Activated naive CD4-positive, alpha-beta T cell treated with anti-CD3 and anti-CD28 coated beads for 36 hours (primary cell): ENCODE results near the gene ADGRL3. TPM values are rescaled to one million over a fixed set of nuclear protein-coding genes. Genes with fewer than 3 reads are reported as not detected.
"Not testable (repeated sequence)": the region's sequence is repeated elsewhere in the genome, so short reads cannot be mapped to it uniquely, and the experiment has no call there.

Experiments used
- CTCF ChIA-PET: fragments of 350-600 bp; sonication (Branson Sonifier 250); formaldehyde crosslinking; loops from one replicate; lab custom pipeline; 2021; ENCODE audit warnings: antibody characterized with exemption; lab: Charles Lee
- DNase-seq: peaks from one replicate; pipeline ENCODE4 v3.0.0-alpha.2; 2020
- H3K27ac Mint-ChIP-seq: one replicate; pipeline ENCODE4 v1.8.0; 2021; ENCODE audit warnings: mild to moderate bottlenecking, mixed read lengths
- H3K27me3 Mint-ChIP-seq: one replicate; pipeline ENCODE4 v1.8.0; 2021; ENCODE audit warnings: low read depth, mixed read lengths
- H3K36me3 Mint-ChIP-seq: one replicate; pipeline ENCODE4 v1.8.0; 2021; ENCODE audit warnings: low read depth, mixed read lengths
- H3K4me1 Mint-ChIP-seq: one replicate; pipeline ENCODE4 v1.8.0; 2021; ENCODE audit warnings: low read depth, mixed read lengths
- H3K4me3 Mint-ChIP-seq: one replicate; pipeline ENCODE4 v1.8.0; 2021; ENCODE audit warnings: mild to moderate bottlenecking, moderate library complexity, mixed read lengths
- H3K9me3 Mint-ChIP-seq: one replicate; pipeline ENCODE4 v1.8.0; 2021; ENCODE audit warnings: mixed read lengths
- intact Hi-C: fragments of 100-400 bp; cut with micrococcal nuclease; formaldehyde crosslinking; loops from one replicate; pipeline ENCODE4 v1.15.1; 2023
- total RNA-seq, 2 experiments: library from RNA; stranded (reverse); gene quantifications; one replicate each; pipeline ENCODE4 v1.2.3, GENCODE V29; 2021

Gene ADGRL3
- total RNA-seq, 2 experiments from 2014 or later = not detected

- no peak for DNase-seq
- Mint-ChIP-seq H3K27ac (no peak overlapping the region), H3K36me3 (no peaks in the 10 kb centered on the region), H3K4me1 (no peaks in the 10 kb centered on the region), H3K9me3 (peaks cover 7% of the 10 kb centered on the region), H3K4me3 (no peak overlapping the region), H3K27me3 (no peaks in the 10 kb centered on the region)
- CTCF ChIA-PET = no interaction called here
- intact Hi-C loops = no loop called here
These were observed 616.9 kb downstream of the ADGRL3 start for GRCh38 chr4:61817071-61817470.

DNA sequence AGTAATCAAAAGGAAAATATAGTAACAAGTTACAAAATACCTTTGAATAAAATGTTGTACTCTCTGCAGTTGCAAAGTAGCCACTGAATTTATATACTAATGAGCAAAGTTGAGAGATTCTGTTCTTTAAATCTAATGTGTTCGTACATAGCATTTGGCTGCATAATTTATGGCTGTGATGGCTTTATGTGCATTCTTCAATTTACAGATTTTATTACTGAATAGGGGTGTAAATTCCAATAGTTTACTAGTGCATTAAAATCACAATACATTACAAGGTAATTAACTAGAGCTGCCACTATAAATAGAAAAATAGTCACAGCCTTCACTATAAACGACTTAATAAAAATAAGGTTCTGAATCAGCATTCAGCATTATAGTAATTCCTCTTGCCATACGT lies 620.0 kb downstream of the ADGRL3 start:
- no peak for DNase-seq
- Mint-ChIP-seq H3K4me3 (no peak overlapping the region), H3K27me3 (no peaks in the 10 kb centered on the region), H3K27ac (no peak overlapping the region), H3K36me3 (no peaks in the 10 kb centered on the region), H3K4me1 (no peaks in the 10 kb centered on the region), H3K9me3 (peaks cover 8% of the 10 kb centered on the region)
- intact Hi-C loops = no loop called here
- CTCF ChIA-PET = no interaction called here

GRCh38 chr4:61824454-61824853 lies 624.3 kb downstream of the ADGRL3 start:
- Mint-ChIP-seq H3K4me1 (no peaks in the 10 kb centered on the region), H3K9me3 (peaks cover 3% of the 10 kb centered on the region), H3K27ac (no peak overlapping the region), H3K27me3 (no peaks in the 10 kb centered on the region), H3K4me3 (no peak overlapping the region), H3K36me3 (no peaks in the 10 kb centered on the region)
- DNase-seq = no peak
- intact Hi-C loops = no loop called here
- CTCF ChIA-PET = no interaction called here

GRCh38 chr4:61827907-61828391 lies 627.8 kb downstream of the ADGRL3 start:
- H3K27me3 Mint-ChIP-seq = no peaks in the 10 kb centered on the region
- no peak overlapping the region for H3K27ac Mint-ChIP-seq
- H3K36me3 Mint-ChIP-seq = no peaks in the 10 kb centered on the region
- no peaks in the 10 kb centered on the region for H3K9me3 Mint-ChIP-seq
- no peak overlapping the region for H3K4me3 Mint-ChIP-seq
- DNase-seq = no peak
- intact Hi-C loops = no loop called here
- H3K4me1 Mint-ChIP-seq = no peaks in the 10 kb centered on the region
- CTCF ChIA-PET = no interaction called here

- intact Hi-C loops = no loop called here
- Mint-ChIP-seq H3K27me3 (no peaks in the 10 kb centered on the region), H3K36me3 (no peaks in the 10 kb centered on the region), H3K4me1 (no peaks in the 10 kb centered on the region), H3K9me3 (peaks cover 3% of the 10 kb centered on the region), H3K4me3 (no peak overlapping the region), H3K27ac (no peak overlapping the region)
- CTCF ChIA-PET = no interaction called here
- DNase-seq = no peak
These were observed 628.8 kb downstream of the ADGRL3 start for GRCh38 chr4:61828960-61829359.

- no peaks in the 10 kb centered on the region for H3K4me1 Mint-ChIP-seq
- no peak for DNase-seq
- no peak overlapping the region for H3K27ac Mint-ChIP-seq
- intact Hi-C loops = no loop called here
- H3K4me3 Mint-ChIP-seq = no peak overlapping the region
- H3K36me3 Mint-ChIP-seq = no peaks in the 10 kb centered on the region
- H3K27me3 Mint-ChIP-seq = no peaks in the 10 kb centered on the region
- CTCF ChIA-PET = no interaction called here
- H3K9me3 Mint-ChIP-seq = peaks cover 3% of the 10 kb centered on the region
These were observed 631.9 kb downstream of the ADGRL3 start for GRCh38 chr4:61831987-61832386.

- CTCF ChIA-PET = no interaction called here
- no peak for DNase-seq
- Mint-ChIP-seq H3K27me3 (no peaks in the 10 kb centered on the region), H3K4me1 (no peaks in the 10 kb centered on the region), H3K36me3 (no peaks in the 10 kb centered on the region), H3K27ac (no peak overlapping the region), H3K4me3 (no peak overlapping the region), H3K9me3 (peaks cover 5% of the 10 kb centered on the region)
- intact Hi-C loops = no loop called here
These were observed 637.3 kb downstream of the ADGRL3 start for GRCh38 chr4:61837395-61837794.

GRCh38 chr4:61838072-61838471 lies 637.9 kb downstream of the ADGRL3 start:
- H3K27ac Mint-ChIP-seq = no peak overlapping the region

GRCh38 chr4:61841714-61842113 lies 641.6 kb downstream of the ADGRL3 start:
- peaks cover 2% of the 10 kb centered on the region for H3K9me3 Mint-ChIP-seq
- intact Hi-C loops = no loop called here
- no peaks in the 10 kb centered on the region for H3K4me1 Mint-ChIP-seq
- no peaks in the 10 kb centered on the region for H3K36me3 Mint-ChIP-seq
- no peak overlapping the region for H3K27ac Mint-ChIP-seq
- no peak overlapping the region for H3K4me3 Mint-ChIP-seq
- DNase-seq = no peak
- no peaks in the 10 kb centered on the region for H3K27me3 Mint-ChIP-seq
- CTCF ChIA-PET = no interaction called here

More at GRCh38 chr4:61838072-61838471, 637.9 kb downstream of the ADGRL3 start:
- intact Hi-C loops = no loop called here
- no peak for DNase-seq
- CTCF ChIA-PET = no interaction called here
- Mint-ChIP-seq H3K4me1 (no peaks in the 10 kb centered on the region), H3K9me3 (peaks cover 5% of the 10 kb centered on the region), H3K36me3 (no peaks in the 10 kb centered on the region), H3K4me3 (no peak overlapping the region), H3K27me3 (no peaks in the 10 kb centered on the region)

- no peak overlapping the region for H3K27ac Mint-ChIP-seq
- peaks cover 2% of the 10 kb centered on the region for H3K9me3 Mint-ChIP-seq
- no peak overlapping the region for H3K4me3 Mint-ChIP-seq
- CTCF ChIA-PET = no interaction called here
- H3K27me3 Mint-ChIP-seq = no peaks in the 10 kb centered on the region
- no peaks in the 10 kb centered on the region for H3K36me3 Mint-ChIP-seq
- intact Hi-C loops = no loop called here
- H3K4me1 Mint-ChIP-seq = no peaks in the 10 kb centered on the region
- no peak for DNase-seq
These were observed 651.0 kb downstream of the ADGRL3 start for GRCh38 chr4:61851126-61851525.

DNA sequence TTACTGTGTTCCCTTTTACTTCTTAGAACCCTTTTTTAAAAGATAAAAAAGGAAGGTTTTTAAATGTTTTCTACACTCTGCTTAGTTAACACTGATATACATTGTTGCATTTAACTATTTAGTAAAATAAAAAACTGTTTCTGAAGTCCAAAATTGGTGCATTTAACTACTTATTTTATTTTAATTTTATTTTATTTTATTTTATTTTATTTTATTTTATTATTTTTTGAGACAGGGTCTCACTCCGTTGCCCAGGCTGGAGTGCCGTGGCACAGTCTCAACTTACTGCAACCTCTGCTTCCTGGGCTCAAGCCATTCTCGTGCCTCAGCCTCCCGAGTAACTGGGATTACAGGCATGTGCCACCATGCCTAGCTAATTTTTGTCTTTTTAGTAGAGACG lies 652.0 kb downstream of the ADGRL3 start:
- H3K27me3 Mint-ChIP-seq, intact Hi-C loops, H3K36me3 Mint-ChIP-seq, H3K4me3 Mint-ChIP-seq, DNase-seq, H3K9me3 Mint-ChIP-seq, H3K4me1 Mint-ChIP-seq, H3K27ac Mint-ChIP-seq: not testable (repeated sequence)
- CTCF ChIA-PET = interaction anchor here (0.7 kb wide), 1 partner anchor 1704 kb away, joined by 3 read pairs; no protein-coding TSS in a partner anchor

DNA sequence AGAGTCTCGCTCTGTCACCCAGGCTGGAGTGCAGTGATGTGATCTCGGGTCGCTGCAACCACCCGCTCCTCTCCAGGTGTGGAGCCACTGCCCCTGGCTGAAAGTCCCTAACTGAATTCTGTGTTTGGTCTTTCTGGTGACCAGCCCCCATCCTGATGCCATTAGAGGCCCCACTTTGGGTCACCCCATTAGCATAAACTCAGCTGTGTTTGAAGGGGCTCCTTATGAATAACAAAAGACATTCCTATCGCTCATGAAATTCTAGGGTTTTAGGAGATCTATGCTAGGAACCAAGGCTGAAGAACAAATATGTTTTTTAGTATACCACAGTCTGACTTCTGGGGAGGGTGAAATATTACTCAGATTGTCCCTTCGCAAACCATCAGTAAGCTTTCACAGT lies 652.9 kb downstream of the ADGRL3 start:
- DNase-seq = no peak
- H3K4me1 Mint-ChIP-seq = no peaks in the 10 kb centered on the region
- no peaks in the 10 kb centered on the region for H3K36me3 Mint-ChIP-seq
- H3K27me3 Mint-ChIP-seq = no peaks in the 10 kb centered on the region
- intact Hi-C loops = no loop called here
- CTCF ChIA-PET = no interaction called here
- H3K9me3 Mint-ChIP-seq = peaks cover 2% of the 10 kb centered on the region
- no peak overlapping the region for H3K27ac Mint-ChIP-seq
- no peak overlapping the region for H3K4me3 Mint-ChIP-seq

DNA sequence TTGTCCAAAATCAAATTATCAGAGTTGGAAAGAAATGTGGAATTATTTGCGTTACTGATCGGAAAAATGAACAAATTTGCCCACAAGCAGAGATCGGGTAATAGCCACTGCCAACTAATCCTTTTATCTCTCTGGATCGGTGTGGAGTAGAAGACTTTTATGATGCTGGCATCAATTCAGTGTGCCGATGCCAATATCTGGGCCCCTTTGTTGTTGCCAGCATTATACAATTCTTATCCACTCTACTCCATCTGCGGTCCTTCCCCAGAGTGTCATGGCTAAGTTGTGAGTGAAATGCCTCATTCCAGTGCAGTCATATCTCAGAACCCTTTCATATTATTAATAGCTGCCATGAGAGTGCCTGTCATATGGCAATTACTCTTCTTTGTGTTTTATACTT lies 660.2 kb downstream of the ADGRL3 start:
- CTCF ChIA-PET = no interaction called here
- intact Hi-C loops = no loop called here
- Mint-ChIP-seq H3K4me3 (no peak overlapping the region), H3K27me3 (no peaks in the 10 kb centered on the region), H3K9me3 (peaks cover 2% of the 10 kb centered on the region), H3K36me3 (no peaks in the 10 kb centered on the region), H3K4me1 (no peaks in the 10 kb centered on the region), H3K27ac (no peak overlapping the region)
- no peak for DNase-seq

DNA sequence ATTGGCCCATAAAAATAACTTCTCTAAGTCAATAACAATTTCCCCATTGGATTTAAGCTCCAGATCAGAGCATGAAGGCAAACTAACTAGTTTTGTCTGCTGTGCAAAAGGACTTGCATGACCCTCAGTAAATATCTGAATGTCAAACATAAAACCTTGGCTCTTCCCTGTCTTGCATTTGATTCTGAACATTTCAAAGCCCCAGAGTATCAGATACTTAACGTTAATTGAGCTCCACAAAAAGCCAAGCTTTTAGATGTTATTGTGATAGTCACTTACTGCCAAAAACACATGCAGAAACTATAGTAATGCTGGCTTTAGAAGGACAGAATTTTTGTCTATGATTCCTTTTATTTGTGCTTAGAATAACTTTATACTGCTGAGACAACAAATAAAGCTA lies 664.2 kb downstream of the ADGRL3 start:
- Mint-ChIP-seq H3K27me3 (no peaks in the 10 kb centered on the region), H3K27ac (no peak overlapping the region), H3K9me3 (peaks cover 4% of the 10 kb centered on the region), H3K4me3 (no peak overlapping the region), H3K4me1 (no peaks in the 10 kb centered on the region), H3K36me3 (no peaks in the 10 kb centered on the region)
- CTCF ChIA-PET = no interaction called here
- no peak for DNase-seq
- intact Hi-C loops = no loop called here
